GM12801 (cell line): ENCODE measurements around the gene MAP3K4.

Experiments
- CTCF ChIP-seq: IDR thresholded peaks from one replicate; pipeline ENCODE4 v1.5.1; 2011; ENCODE audit warnings: control low read depth; ENCODE audit not compliant: insufficient read length; ENCODE audit errors: extremely low read depth

MAP3K4 gene

GRCh38 chr6:160991406-160992060 lies at the start of gene MAP3K4:
MAP3K4 (plus strand) TSS chr6:160991769; CDS start chr6:160991932, 163 bp downstream.
- TF ChIP-seq CTCF: no peak

GRCh38 chr6:160943997-160944396 lies 47.6 kb upstream of the MAP3K4 start:
- no peak for TF ChIP-seq CTCF

GRCh38 chr6:160945516-160946177 lies 45.9 kb upstream of the MAP3K4 start:
- no peak for TF ChIP-seq CTCF

- no peak for TF ChIP-seq CTCF
Observed at GRCh38 chr6:160949531-160949930, 42.0 kb upstream of the MAP3K4 start.

- TF ChIP-seq CTCF: no peak
Observed at GRCh38 chr6:160950507-160950906, 41.1 kb upstream of the MAP3K4 start.

- no peak for TF ChIP-seq CTCF
Observed at GRCh38 chr6:160951187-160952030, 40.2 kb upstream of the MAP3K4 start.

- TF ChIP-seq CTCF: no peak
Observed at GRCh38 chr6:160952633-160953281, 38.8 kb upstream of the MAP3K4 start.
